Measurements from ENCODE around the gene DIS3L2.
A peak's percentile ranks its signal among the peaks of the same experiment; 100 is the strongest.
"Not testable (repeated sequence)": the region's sequence is repeated elsewhere in the genome, so short reads cannot be mapped to it uniquely, and the experiment has no call there.

The DIS3L2 gene

DNA sequence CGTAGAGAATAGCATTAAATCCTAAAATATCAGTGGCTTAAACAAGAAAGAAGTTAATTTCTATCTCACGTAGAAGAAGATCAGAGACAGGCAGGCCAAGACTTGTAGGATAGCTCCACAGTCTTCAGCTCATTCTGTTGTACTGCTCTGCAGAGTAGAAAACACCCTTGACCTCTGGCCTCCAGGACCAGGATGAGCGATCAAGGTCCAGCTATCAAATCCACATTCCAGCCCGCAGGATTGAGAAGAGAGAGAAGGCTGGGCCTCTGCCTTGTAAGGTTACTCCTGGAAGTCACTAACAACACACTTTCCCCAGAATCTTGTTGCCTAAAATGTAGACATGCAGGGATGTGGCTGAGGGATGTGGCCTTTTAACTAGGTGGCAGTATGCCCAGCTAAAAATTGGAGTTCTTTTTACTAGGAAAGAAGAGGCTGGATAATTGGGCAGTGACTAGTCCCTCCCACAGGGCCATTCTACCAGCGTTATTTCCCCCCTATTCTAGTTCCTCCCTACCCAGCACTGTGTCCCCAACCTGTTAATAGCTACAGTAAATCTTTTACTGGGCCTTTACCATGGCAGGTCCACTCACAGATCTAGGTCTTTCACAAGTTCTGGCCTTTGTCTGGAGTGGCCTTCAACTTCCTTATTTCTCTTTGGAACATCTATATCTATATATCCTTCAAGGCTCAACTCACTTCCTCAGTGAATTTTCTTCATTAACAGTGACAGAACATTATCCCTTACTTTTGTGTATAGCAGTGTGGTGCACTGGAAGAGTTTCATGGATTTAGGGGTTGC lies 165.0 kb downstream of the DIS3L2 start:
- no peak for DNase-seq

DNA sequence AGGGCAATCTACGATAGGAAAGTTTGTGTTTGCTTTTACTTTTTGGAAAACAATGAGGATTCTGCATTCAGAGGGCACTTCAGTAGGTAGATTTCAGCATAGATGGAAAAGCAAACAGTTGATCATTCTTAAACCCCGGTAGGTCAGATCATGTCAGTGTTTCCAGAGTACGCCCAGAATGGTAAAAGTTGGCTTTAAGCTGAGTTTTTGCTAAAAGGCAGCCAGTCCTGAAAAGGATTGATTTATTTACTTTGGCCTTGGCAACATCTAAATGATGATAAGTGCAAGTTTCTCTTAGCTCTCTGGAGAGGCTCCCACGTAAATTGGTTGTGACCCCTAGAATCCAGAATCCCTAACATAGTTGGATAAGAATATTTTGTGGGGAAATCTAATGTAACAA lies 168.0 kb downstream of the DIS3L2 start:
- DNase-seq, result no peak

DNA sequence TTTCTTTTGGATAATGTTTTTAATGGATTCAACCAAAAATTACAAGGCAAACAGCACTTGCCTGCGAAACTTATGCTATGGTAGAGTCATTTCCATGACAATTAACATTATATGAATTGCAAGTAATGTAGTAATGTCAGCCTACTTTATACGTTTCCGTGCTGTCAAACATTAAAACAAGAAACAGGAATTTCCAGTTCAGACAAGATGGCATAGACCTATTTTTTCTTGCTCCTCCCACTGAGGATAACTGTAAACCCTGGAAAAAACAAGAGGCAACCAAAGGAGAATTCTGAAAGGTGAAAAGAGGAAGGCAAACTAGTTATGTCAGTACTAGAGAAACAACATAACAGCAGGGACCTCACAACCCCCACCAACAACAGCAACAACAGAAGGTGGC lies 170.7 kb downstream of the DIS3L2 start:
- no peak for DNase-seq

DNA sequence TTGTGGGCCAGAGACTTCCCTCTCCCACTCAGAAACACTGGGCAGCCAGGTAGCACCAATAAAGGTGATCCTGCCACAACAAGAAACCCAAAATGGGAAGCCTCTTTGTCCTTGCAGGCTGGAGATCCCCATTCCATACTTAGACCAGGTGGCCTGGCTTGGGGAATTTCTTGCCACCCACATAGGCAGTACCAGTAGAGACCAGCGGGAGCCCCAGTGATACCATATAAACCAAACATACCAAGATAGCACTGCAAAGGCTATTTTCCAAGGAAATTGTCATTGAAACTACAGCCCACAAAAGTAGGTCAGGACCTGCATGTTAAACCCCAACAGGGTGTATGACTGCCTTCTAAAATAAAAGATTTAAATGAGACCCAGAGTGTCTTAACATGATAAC lies 171.6 kb downstream of the DIS3L2 start:
- DNase-seq, result no peak

DNA sequence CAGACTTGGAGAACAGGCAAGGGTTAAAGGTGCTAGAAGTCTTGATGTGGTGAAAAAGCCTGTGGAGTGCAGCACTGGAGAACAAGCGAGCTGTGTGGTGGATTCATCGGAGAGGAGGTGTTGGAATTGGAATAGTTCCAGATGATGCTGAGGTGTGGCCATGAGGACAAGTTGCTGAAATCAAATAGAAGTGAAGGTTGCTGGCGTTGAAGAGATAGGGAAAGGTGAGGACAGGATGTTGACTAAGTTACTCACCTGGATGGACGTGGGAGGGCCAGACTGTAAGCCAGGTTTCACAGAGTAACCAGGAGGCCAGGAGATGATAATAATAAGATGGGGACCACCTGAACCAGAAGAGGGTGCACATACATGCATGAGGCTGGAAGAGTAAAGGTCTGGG lies 173.4 kb downstream of the DIS3L2 start:
- DNase-seq, result no peak

DNA sequence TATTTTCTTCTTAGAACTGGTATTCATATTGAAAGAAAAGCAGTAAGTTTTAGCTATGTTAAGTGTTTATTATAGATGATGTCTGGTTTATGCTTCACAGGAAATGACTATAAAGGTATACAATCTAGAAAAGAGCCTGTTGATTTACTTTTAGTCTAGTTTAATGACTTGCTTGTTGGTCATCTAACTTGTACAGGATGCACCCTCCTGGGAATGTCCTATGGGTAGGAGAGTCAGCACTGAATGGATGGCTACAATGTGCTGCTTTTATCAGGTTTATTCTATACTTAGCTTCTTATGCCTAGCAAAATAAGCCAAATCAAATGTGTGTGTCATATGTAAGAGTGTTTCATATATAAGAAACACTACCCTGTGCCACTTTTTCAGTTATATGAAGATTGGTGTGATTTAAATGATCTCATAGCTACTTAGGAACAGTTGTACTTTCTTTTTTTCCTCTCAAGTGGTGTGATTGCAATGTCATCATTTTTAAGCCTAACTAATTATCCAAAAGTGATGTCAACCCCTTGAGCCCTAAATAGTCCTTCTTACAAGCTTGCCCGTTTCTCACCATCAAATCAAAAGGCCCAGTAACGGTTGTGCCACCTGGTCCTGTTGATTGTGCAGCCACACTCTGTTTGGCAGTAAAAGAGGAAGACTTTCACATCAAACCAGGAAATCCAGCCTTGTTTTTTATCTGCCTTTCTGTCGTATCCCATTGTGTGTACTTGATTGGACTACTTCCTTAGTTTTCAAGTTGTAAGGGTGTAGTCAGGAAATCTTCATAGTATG lies 176.0 kb downstream of the DIS3L2 start:
- DNase-seq, result no peak

DNA sequence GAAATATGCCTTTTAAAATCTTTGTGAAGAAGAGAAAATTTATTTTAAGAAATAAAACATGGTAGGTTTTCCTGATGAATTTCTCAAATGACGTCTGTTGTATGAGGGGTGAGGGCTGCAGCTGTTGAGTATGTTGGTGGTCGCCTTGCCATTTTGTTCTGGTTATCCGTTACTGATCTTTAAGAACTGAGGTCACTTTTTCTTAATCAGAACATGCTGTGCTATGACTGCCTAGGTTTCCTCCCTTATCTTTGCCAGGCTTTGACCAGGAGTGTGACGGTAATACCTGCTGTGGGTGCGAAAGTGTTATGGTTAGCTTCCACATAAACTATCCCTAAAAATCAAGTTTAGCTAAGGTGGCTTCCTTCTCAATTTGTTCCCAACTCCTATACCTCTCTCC lies 176.9 kb downstream of the DIS3L2 start:
- DNase-seq, result no peak

DNA sequence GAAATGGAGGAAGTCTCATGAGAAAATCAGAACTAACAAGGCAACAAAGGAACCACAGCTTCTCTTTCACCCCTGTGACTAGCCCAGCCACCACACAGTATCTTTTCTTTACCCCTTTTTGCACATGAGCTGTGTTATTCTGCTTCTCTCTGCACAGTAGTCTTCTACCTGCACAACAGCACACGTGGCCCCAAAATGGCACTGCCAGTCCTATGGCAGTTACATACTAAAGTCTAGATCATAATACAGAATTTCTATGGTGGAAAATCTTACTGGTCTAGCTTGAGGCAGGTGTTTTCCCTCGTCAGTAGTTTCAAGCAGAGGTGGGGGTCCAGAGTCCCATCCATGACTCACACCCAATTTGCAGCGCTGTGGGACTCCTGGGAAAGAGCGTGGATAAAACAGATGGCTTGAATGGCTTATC lies 177.7 kb downstream of the DIS3L2 start:
- DNase-seq, result no peak

DNA sequence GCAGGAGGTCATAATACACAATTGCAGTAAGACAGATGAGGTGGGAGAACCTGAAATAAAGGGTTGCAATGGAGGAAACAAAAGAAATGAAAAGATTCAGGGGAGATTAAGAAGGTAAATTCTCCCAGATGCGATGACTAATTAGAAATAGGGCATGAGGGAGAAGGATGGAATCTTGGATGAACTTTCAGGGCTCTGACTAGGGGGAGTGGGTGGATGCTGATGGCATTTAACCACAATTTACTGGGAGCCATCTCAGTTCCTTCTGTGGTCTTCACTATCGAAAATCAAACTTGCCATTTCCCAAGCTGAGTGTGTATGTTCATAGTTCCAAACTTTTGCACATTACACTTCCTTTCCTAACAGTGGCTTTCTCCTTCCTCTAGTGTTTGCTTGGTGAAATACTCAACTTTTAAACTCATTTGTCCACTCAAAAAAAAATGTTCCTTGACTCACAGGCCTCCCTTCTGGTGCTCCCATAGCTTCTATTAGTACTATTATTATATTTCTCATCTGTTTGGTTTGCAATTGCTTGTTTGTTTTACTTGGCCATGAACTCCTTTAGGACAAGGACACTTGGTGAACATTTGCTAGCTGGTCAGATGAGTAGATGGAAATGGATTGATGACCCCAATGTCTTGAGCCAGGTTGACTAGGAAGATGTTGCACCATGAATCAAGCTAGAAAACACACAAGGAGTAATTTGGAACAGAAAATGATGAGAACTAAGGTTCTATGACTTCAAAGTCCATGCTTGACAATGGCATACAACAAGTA lies 178.5 kb downstream of the DIS3L2 start:
- no peak for DNase-seq

DNA sequence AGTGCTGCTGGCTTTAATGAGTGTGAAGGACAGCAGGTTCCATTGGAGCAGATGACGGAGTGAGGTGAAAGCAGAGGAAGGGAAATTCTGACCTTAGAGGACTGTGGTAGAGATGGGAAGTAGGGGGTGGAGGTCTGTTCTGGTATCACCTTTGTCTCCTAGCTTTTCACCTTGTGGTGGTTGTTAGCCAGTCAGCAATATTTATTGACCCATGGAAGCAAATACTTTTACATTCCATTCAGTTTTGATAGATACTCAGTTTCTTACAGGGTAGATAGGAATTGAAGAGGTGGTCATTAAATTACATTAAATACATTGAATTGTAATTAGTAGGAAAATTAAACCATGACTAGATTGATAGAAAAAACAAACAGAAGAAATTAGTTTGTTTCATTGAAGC lies 180.1 kb downstream of the DIS3L2 start:
- no peak for DNase-seq

DNA sequence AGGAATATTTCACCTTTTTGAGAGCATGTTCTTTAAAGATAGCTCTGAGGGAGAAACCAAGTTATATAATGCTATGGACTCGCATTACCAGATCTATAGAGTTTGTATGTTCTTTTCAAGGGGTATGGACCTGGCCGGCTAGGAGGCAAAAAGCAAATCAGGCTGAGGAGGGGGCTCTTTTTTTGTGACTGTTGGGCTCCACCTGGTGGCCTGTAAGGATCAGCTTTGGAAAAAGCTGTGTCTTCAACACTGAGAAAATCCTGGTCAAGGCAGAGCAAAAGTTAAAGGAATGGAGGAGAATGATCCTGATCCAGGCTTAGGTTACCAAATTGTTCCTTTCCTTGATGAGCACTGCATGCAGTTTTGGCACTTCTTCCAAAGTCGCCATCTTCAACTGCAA lies 180.5 kb downstream of the DIS3L2 start:
- DNase-seq, result peak; percentile 37

DNA sequence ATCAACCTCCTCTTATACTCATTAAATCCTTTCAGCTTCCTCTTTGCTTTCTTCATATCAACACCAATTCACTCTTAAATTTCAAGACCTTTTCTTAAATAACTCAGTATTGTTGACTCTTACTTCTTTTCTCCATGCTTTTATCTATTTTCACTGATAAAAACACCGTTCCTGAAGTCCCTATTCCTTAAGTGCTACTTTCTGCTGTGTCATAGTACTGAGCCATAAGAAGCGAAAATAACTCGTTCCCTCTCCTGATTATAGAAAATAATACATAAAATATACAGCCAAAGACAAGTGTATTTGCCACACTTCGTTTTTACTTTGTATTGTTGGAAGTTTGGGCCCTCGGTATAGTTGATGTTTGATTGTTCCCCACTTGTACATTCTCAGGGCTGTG lies 181.0 kb downstream of the DIS3L2 start:
- no peak for DNase-seq

DNA sequence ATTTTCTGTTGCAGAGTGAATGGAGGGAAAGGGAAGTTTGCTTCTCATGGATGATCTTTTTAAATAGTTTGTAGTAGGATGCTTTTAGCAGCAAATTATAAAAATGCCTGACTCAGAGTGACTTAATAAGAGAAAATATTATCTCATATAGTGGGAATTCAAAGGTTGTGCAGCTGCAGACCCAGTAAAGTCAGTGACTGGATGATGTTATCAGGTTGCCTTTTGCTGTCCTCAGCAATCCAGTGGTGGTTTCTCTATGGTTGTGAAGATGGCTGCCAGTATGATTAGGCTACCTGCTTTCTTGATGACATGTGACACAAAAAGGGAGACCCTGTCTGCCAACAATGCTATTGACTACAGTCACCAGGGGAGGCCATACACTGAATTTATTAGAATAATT lies 184.8 kb downstream of the DIS3L2 start:
- DNase-seq, result no peak

DNA sequence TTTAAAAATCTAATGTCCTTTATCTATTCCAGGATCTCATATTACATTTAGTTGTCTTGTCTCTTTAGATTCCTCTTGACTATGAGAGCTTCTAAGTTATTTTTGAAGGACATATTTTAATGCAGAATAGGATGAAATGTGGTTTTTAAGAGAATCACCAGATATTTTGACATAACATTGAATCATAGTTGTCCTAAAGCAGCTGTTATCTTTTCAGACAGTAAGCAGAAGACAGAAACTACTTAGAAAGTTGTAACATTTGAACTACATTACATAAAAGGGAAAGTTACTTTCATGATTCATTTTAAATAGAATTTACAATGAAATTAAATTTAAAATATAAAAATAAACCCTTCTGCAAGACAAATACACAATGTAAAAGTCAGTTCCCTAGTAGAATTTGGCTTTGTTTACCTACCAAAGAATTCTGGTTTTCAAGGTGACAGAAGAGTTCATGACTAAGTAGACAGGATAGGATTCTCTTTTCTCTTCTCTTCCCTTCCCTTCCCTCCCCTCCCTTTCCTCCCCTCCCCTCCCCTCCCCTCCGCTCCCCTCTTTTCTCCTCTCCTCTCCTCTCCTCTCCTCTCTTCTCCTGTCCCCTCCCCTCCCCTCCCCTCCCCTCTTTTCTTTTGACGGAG lies 186.0 kb downstream of the DIS3L2 start:
- DNase-seq, result no peak

DNA sequence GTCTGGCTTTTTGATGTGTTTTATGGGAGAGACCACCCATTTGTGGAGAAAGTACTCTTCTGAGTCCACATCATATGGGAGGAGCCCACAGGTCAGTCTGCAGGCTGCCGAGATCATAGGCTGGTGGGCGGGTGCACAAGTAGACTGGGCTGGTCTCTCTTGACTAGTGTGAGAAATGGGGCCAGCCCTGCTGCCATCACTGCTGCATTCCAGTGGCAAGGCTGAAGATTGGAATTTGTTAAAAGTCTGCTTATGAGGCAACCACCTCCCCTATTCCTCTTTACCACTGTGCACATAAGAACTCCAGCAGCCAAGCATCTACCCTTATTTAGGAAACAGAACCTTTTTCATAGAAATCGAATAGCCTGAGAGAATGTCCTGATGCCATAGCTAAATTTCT lies 200.7 kb downstream of the DIS3L2 start:
- no peak for DNase-seq

DNA sequence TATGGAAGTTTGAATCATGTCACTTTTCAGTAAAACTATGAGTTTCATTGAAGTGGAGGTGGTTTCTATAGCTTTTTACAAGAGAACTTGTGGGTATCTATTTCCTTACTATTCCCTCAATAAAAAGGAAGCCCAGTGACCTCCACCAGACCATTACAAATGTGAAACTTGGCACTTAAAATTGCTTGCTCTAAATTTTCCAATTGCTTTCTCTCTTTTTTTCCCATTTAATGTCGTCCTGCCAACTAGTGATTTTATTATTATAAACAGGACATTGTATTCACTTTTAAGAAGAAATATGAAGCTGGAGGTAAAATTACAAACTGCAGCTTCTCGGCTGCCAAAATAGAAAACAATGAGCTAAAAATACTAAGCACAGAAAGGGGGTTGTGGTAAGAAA lies 208.9 kb downstream of the DIS3L2 start:
- DNase-seq, result no peak

DNA sequence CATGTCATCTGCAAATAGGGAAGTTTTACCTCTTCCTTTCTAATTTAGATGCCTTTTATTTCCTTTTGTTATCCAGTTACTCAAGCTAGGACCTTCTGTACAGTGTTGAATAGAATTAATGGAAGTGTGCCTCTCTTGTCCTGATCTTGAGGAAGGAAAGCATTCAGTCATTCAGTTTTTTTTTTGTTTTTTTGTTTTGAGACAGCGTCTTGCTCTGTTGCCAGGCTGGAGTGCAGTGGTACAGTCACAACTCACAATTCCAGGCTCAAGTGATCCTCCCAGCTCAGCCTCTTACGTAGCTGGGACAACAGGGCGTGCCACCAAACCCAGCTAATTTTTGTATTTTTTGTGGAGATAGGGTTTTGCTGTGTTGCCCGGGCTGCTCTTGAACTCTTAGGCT lies 213.1 kb downstream of the DIS3L2 start:
- DNase-seq, result no peak

DNA sequence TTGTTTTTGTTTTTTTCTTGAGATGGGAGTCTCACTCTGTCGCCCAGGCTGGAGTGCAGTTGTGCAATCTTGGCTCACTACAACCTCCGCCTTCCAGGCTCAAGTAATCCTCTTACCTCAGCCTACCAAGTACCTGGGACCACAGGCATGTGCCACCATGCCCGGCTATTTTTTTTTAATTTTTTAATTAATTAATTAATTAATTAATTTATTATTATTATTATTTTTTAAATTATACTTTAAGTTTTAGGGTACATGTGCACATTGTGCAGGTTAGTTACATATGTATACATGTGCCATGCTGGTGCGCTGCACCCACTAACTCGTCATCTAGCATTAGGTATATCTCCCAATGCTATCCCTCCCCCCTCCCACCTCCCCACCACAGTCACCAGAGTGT lies 215.1 kb downstream of the DIS3L2 start:
- DNase-seq, result not testable (repeated sequence)

DNA sequence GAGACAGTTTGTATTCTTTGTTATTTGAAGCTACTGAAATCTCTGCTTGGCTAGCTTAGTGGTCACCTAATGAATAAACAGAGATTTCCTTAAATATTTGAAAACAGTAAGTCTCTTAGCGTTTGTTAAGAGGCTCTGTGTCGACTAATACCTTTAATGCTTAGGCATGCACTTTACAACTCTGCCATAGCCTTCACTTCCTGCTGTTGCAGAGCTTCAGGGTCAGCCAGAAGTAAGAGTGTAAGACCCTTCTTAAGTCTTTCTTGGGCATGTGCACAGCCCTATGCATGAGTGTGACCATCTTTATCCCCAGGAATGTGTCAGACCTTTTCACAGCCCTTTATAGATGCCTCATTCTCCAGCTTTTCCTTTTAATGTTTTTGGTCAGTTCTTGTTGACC lies 221.8 kb downstream of the DIS3L2 start:
- DNase-seq, result no peak

DNA sequence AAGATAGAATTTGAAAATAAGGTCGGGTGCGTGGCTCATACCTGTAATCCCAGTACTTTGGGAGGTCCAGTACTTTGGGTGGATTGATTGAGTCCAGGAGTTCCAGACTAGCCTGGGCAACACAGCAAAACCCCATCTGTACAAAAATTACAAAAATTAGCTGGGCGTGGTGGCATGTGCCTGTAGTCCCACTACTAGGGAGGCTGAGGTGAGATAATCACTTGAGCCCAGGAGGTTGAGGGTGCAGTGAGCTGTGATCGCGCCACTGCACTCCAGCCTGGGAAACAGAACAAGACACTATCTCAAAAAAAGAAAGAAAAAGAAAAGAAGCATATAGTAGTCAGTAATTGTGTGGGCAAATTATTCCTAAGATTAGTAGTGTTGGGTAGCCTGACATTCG lies 222.8 kb downstream of the DIS3L2 start:
- DNase-seq, result no peak

DNA sequence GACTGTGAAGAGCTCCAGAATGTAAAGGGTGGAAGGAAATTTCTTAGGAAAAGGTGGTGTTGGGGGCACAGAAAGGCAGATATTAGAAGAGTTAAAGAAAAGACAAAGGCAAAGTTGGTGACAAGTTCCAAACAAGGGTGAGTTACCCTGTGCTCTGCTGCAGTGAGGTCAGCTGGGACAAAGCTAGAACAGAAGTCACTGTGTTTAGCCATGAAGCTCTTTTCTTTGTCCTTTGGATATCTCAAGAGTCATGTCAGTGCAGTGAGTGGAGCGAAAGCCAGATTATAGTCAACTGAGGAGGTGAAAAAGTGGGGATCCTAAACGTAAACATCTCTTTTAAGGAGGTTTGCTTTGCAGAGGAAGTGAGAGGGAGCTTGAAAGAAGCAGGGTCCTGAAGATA lies 229.3 kb downstream of the DIS3L2 start:
- DNase-seq, result no peak

DNA sequence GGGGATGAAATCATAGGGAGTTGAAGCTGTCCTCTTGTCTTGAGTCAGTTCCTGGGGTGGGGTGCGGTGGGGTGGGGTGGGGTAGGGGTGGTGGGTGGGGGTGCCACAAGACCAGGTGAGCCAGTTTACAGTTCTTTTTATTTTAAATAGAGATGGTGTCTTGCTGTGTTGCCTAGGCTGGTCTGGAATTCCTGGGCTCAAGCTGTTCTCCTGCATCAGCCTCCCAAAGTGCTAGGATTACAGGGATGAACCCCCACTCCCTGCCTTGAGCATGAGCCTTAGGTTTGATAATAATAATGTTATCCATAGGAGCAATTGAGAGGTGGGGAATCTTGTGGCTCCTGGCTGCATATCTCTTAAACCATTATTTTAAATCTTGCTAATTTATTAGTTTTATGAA lies 234.0 kb downstream of the DIS3L2 start:
- no peak for DNase-seq

DNA sequence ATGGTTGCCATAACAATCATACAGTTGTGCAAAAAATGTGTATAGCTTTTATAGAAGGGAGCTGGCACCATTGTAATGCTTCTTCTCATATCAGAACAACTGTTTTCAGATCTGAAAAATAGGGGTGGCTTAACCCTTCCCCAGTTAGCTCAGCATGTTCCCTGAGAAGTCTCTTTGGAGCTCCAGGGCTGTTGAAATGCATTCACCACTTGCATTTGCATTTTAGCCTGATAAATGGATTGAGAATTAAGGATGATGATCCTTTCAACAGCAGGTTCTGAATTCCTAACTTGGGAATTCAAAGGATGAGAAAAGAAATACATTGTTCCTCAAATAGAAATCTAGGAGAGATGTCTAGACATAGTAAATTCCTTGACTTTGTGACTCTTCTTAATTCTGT lies 235.3 kb downstream of the DIS3L2 start:
- DNase-seq, result no peak

All from stimulated activated CD8-positive, alpha-beta memory T cell treated with anti-CD3 and anti-CD28 coated beads, Interleukin-4, amount 100 ng/mL, for 48 hours (primary cell).